ENCODE results near the gene UBN1.

Gene UBN1

GRCh38 chr16:4862639-4863038 is 15.4 kb downstream of the UBN1 start:
- no peaks in the 10 kb centered on the region for H3K4me1 ChIP-seq (ENCODE audit: control extremely low read depth in 1 of 4, control insufficient read depth in 4 of 4, insufficient read depth in 4 of 4, low read length in 3 of 4)
- no peaks in the 10 kb centered on the region for H3K27me3 ChIP-seq (replicated peaks in 2 of 5; ENCODE audit: control insufficient read depth in 4 of 5, insufficient read depth in 5 of 5, low read length in 4 of 5)
- DNase-seq, result no peak
- no peak overlapping the region for H3K27ac ChIP-seq (ENCODE audit: insufficient read depth in 1 of 2, low read depth in 1 of 2, low read length in 2 of 2, poor library complexity in 1 of 2, severe bottlenecking in 2 of 2)
- peaks cover 26 to 75% (median 51%) of the 10 kb centered on the region in 4 experiments for H3K36me3 ChIP-seq (ENCODE audit: control insufficient read depth in 4 of 4, insufficient read depth in 4 of 4, low read length in 3 of 4)
- ChIA-PET POLR2A (no interaction called here), CTCF (no interaction called here)
- no peaks in the 10 kb centered on the region for H3K9me3 ChIP-seq (ENCODE audit: control extremely low read depth in 1 of 5, control insufficient read depth in 4 of 5, insufficient read depth in 2 of 5, low read depth in 1 of 5, low read length in 4 of 5)
- WGBS (ENCODE audit: insufficient coverage), result 98% methylated on average over 4 of the region's 5 CpGs
- H3K4me3 ChIP-seq (ENCODE audit: control insufficient read depth in 1 of 7, extremely low read depth in 1 of 7, insufficient read depth in 4 of 7, low read depth in 2 of 7, low read length in 6 of 7), result no peak overlapping the region

GRCh38 chr16:4864728-4865127 is 17.4 kb downstream of the UBN1 start:
- CTCF ChIA-PET, result interaction anchor here (2.5 kb wide), 1 partner anchor 10 kb away, joined by 7 read pairs; no protein-coding TSS in a partner anchor
- peaks cover 20 to 75% (median 48%) of the 10 kb centered on the region in 4 experiments for H3K36me3 ChIP-seq (ENCODE audit: control insufficient read depth in 4 of 4, insufficient read depth in 4 of 4, low read length in 3 of 4)

GRCh38 chr16:4865231-4865860 is 18.1 kb downstream of the UBN1 start:
- 100% methylated on average over 11 of the region's 13 CpGs for WGBS (ENCODE audit: insufficient coverage)
- no peak for DNase-seq
- no peaks in the 10 kb centered on the region for H3K4me1 ChIP-seq (ENCODE audit: control extremely low read depth in 1 of 4, control insufficient read depth in 4 of 4, insufficient read depth in 4 of 4, low read length in 3 of 4)
- H3K36me3 ChIP-seq (ENCODE audit: control insufficient read depth in 4 of 4, insufficient read depth in 4 of 4, low read length in 3 of 4), result peaks cover 16 to 75% (median 45%) of the 10 kb centered on the region in 4 experiments
- H3K4me3 ChIP-seq (ENCODE audit: control insufficient read depth in 1 of 7, extremely low read depth in 1 of 7, insufficient read depth in 4 of 7, low read depth in 2 of 7, low read length in 6 of 7), result no peak overlapping the region
- ChIA-PET POLR2A (no interaction called here), CTCF (interaction anchor here (2.5 kb wide), 1 partner anchor 9 kb away, joined by 7 read pairs; no protein-coding TSS in a partner anchor)
- H3K9me3 ChIP-seq (ENCODE audit: control extremely low read depth in 1 of 5, control insufficient read depth in 4 of 5, insufficient read depth in 2 of 5, low read depth in 1 of 5, low read length in 4 of 5), result no peaks in the 10 kb centered on the region
- no peaks in the 10 kb centered on the region for H3K27me3 ChIP-seq (replicated peaks in 2 of 5; ENCODE audit: control insufficient read depth in 4 of 5, insufficient read depth in 5 of 5, low read length in 4 of 5)
- no peak overlapping the region for H3K27ac ChIP-seq (ENCODE audit: insufficient read depth in 1 of 2, low read depth in 1 of 2, low read length in 2 of 2, poor library complexity in 1 of 2, severe bottlenecking in 2 of 2)

More at GRCh38 chr16:4864728-4865127, 17.4 kb downstream of the UBN1 start:
- H3K4me1 ChIP-seq (ENCODE audit: control extremely low read depth in 1 of 4, control insufficient read depth in 4 of 4, insufficient read depth in 4 of 4, low read length in 3 of 4), result no peaks in the 10 kb centered on the region
- H3K27ac ChIP-seq (ENCODE audit: insufficient read depth in 1 of 2, low read depth in 1 of 2, low read length in 2 of 2, poor library complexity in 1 of 2, severe bottlenecking in 2 of 2), result no peak overlapping the region
- DNase-seq, result no peak
- no peaks in the 10 kb centered on the region for H3K27me3 ChIP-seq (replicated peaks in 2 of 5; ENCODE audit: control insufficient read depth in 4 of 5, insufficient read depth in 5 of 5, low read length in 4 of 5)
- no peaks in the 10 kb centered on the region for H3K9me3 ChIP-seq (ENCODE audit: control extremely low read depth in 1 of 5, control insufficient read depth in 4 of 5, insufficient read depth in 2 of 5, low read depth in 1 of 5, low read length in 4 of 5)
- no peak overlapping the region for H3K4me3 ChIP-seq (ENCODE audit: control insufficient read depth in 1 of 7, extremely low read depth in 1 of 7, insufficient read depth in 4 of 7, low read depth in 2 of 7, low read length in 6 of 7)
- WGBS (ENCODE audit: insufficient coverage), result no CpG with 5 or more reads among the region's 3 CpGs
- POLR2A ChIA-PET, result no interaction called here

- 99% methylated on average over 10 of the region's 12 CpGs for WGBS (ENCODE audit: insufficient coverage)
- POLR2A ChIA-PET, result no interaction called here
These were observed 19.3 kb downstream of the UBN1 start for GRCh38 chr16:4866586-4866985.

GRCh38 chr16:4868026-4868425 is 20.7 kb downstream of the UBN1 start:
- H3K36me3 ChIP-seq (ENCODE audit: control insufficient read depth in 4 of 4, insufficient read depth in 4 of 4, low read length in 3 of 4), result peaks cover 18 to 73% (median 47%) of the 10 kb centered on the region in 4 experiments
- no peaks in the 10 kb centered on the region for H3K27me3 ChIP-seq (replicated peaks in 2 of 5; ENCODE audit: control insufficient read depth in 4 of 5, insufficient read depth in 5 of 5, low read length in 4 of 5)
- H3K9me3 ChIP-seq (ENCODE audit: control extremely low read depth in 1 of 5, control insufficient read depth in 4 of 5, insufficient read depth in 2 of 5, low read depth in 1 of 5, low read length in 4 of 5), result no peaks in the 10 kb centered on the region
- ChIA-PET POLR2A (interaction anchor here (0.6 kb wide), 2 partner anchors 47 to 79 kb away, joined by 3 read pairs; no protein-coding TSS in a partner anchor), CTCF (interaction anchor here (1.1 kb wide), 1 partner anchor 24 kb away, joined by 3 read pairs; no protein-coding TSS in a partner anchor)
- 94% methylated on average over 3 of the region's 5 CpGs for WGBS (ENCODE audit: insufficient coverage)
- no peak for DNase-seq
- no peaks in the 10 kb centered on the region for H3K4me1 ChIP-seq (ENCODE audit: control extremely low read depth in 1 of 4, control insufficient read depth in 4 of 4, insufficient read depth in 4 of 4, low read length in 3 of 4)
- no peak overlapping the region for H3K27ac ChIP-seq (ENCODE audit: insufficient read depth in 1 of 2, low read depth in 1 of 2, low read length in 2 of 2, poor library complexity in 1 of 2, severe bottlenecking in 2 of 2)
- H3K4me3 ChIP-seq (ENCODE audit: control insufficient read depth in 1 of 7, extremely low read depth in 1 of 7, insufficient read depth in 4 of 7, low read depth in 2 of 7, low read length in 6 of 7), result no peak overlapping the region

More at GRCh38 chr16:4866586-4866985, 19.3 kb downstream of the UBN1 start:
- no peak overlapping the region for H3K27ac ChIP-seq (ENCODE audit: insufficient read depth in 1 of 2, low read depth in 1 of 2, low read length in 2 of 2, poor library complexity in 1 of 2, severe bottlenecking in 2 of 2)
- H3K27me3 ChIP-seq (replicated peaks in 2 of 5; ENCODE audit: control insufficient read depth in 4 of 5, insufficient read depth in 5 of 5, low read length in 4 of 5), result no peaks in the 10 kb centered on the region
- H3K4me1 ChIP-seq (ENCODE audit: control extremely low read depth in 1 of 4, control insufficient read depth in 4 of 4, insufficient read depth in 4 of 4, low read length in 3 of 4), result no peaks in the 10 kb centered on the region
- no peak for DNase-seq
- peaks cover 14 to 73% (median 40%) of the 10 kb centered on the region in 4 experiments for H3K36me3 ChIP-seq (ENCODE audit: control insufficient read depth in 4 of 4, insufficient read depth in 4 of 4, low read length in 3 of 4)
- CTCF ChIA-PET, result no interaction called here
- H3K9me3 ChIP-seq (ENCODE audit: control extremely low read depth in 1 of 5, control insufficient read depth in 4 of 5, insufficient read depth in 2 of 5, low read depth in 1 of 5, low read length in 4 of 5), result no peaks in the 10 kb centered on the region
- H3K4me3 ChIP-seq (ENCODE audit: control insufficient read depth in 1 of 7, extremely low read depth in 1 of 7, insufficient read depth in 4 of 7, low read depth in 2 of 7, low read length in 6 of 7), result no peak overlapping the region

- Histone ChIP-seq H3K9me3 (ENCODE audit: control extremely low read depth in 1 of 5, control insufficient read depth in 4 of 5, insufficient read depth in 2 of 5, low read depth in 1 of 5, low read length in 4 of 5) (no peaks in the 10 kb centered on the region), H3K4me1 (ENCODE audit: control extremely low read depth in 1 of 4, control insufficient read depth in 4 of 4, insufficient read depth in 4 of 4, low read length in 3 of 4) (no peaks in the 10 kb centered on the region), H3K27me3 (replicated peaks in 2 of 5; ENCODE audit: control insufficient read depth in 4 of 5, insufficient read depth in 5 of 5, low read length in 4 of 5) (no peaks in the 10 kb centered on the region), H3K4me3 (ENCODE audit: control insufficient read depth in 1 of 7, extremely low read depth in 1 of 7, insufficient read depth in 4 of 7, low read depth in 2 of 7, low read length in 6 of 7) (no peak overlapping the region), H3K36me3 (ENCODE audit: control insufficient read depth in 4 of 4, insufficient read depth in 4 of 4, low read length in 3 of 4) (peaks cover 19 to 74% (median 49%) of the 10 kb centered on the region in 4 experiments), H3K27ac (ENCODE audit: insufficient read depth in 1 of 2, low read depth in 1 of 2, low read length in 2 of 2, poor library complexity in 1 of 2, severe bottlenecking in 2 of 2) (no peak overlapping the region)
- ChIA-PET POLR2A (interaction anchor here (0.6 kb wide), 2 partner anchors 47 to 79 kb away, joined by 3 read pairs; no protein-coding TSS in a partner anchor), CTCF (interaction anchor here (1.1 kb wide), 1 partner anchor 24 kb away, joined by 3 read pairs; no protein-coding TSS in a partner anchor)
- DNase-seq, result no peak
- 100% methylated on average over 5 of the region's 7 CpGs for WGBS (ENCODE audit: insufficient coverage)
These were observed 21.3 kb downstream of the UBN1 start for GRCh38 chr16:4868535-4868934.

- Histone ChIP-seq H3K36me3 (ENCODE audit: control insufficient read depth in 4 of 4, insufficient read depth in 4 of 4, low read length in 3 of 4) (peaks cover 18 to 75% (median 51%) of the 10 kb centered on the region in 4 experiments), H3K9me3 (ENCODE audit: control extremely low read depth in 1 of 5, control insufficient read depth in 4 of 5, insufficient read depth in 2 of 5, low read depth in 1 of 5, low read length in 4 of 5) (no peaks in the 10 kb centered on the region), H3K27me3 (replicated peaks in 2 of 5; ENCODE audit: control insufficient read depth in 4 of 5, insufficient read depth in 5 of 5, low read length in 4 of 5) (no peaks in the 10 kb centered on the region), H3K4me3 (ENCODE audit: control insufficient read depth in 1 of 7, extremely low read depth in 1 of 7, insufficient read depth in 4 of 7, low read depth in 2 of 7, low read length in 6 of 7) (no peak overlapping the region), H3K27ac (ENCODE audit: insufficient read depth in 1 of 2, low read depth in 1 of 2, low read length in 2 of 2, poor library complexity in 1 of 2, severe bottlenecking in 2 of 2) (no peak overlapping the region), H3K4me1 (ENCODE audit: control extremely low read depth in 1 of 4, control insufficient read depth in 4 of 4, insufficient read depth in 4 of 4, low read length in 3 of 4) (no peaks in the 10 kb centered on the region)
- CTCF ChIA-PET, result no interaction called here
- WGBS (ENCODE audit: insufficient coverage), result 90% methylated on average over 13 of the region's 13 CpGs
- POLR2A ChIA-PET, result interaction anchor here (0.7 kb wide), 1 partner anchor 173 kb away, joined by 3 read pairs; no protein-coding TSS in a partner anchor
- DNase-seq, result no peak
These were observed 22.0 kb downstream of the UBN1 start for GRCh38 chr16:4869147-4869805.

Data from common myeloid progenitor, CD34-positive (primary cell).